Progenitor cell of endocrine pancreas (in vitro differentiated cells): ENCODE data around the gene SORCS2. TPM values are rescaled to one million over a fixed set of nuclear protein-coding genes. Genes with fewer than 3 reads are reported as not detected.

Experiments
- DNase-seq: peaks from one replicate; pipeline ENCODE4 v3.0.0; 2021; ENCODE audit warnings: low spot score; ENCODE audit not compliant: unreplicated experiment
- H3K27ac Mint-ChIP-seq: 2 replicates; pipeline ENCODE4 v1.8.0; 2021; ENCODE audit warnings: mild to moderate bottlenecking, moderate library complexity, mixed read lengths
- H3K27me3 Mint-ChIP-seq: 2 replicates; pipeline ENCODE4 v1.8.0; 2021; ENCODE audit warnings: mixed read lengths
- H3K36me3 Mint-ChIP-seq: 2 replicates; pipeline ENCODE4 v1.8.0; 2022; ENCODE audit warnings: mixed read lengths; ENCODE audit not compliant: insufficient read depth
- H3K4me1 Mint-ChIP-seq: 2 replicates; pipeline ENCODE4 v1.8.0; 2021; ENCODE audit warnings: low read depth, mixed read lengths
- H3K4me3 Mint-ChIP-seq: 2 replicates; pipeline ENCODE4 v1.8.0; 2021; ENCODE audit warnings: low read depth, mild to moderate bottlenecking, moderate library complexity, mixed read lengths
- H3K9me3 Mint-ChIP-seq: 2 replicates; pipeline ENCODE4 v1.8.0; 2021; ENCODE audit warnings: low read depth, mixed read lengths
- total RNA-seq: library from RNA; stranded (reverse); gene quantifications from 2 replicates; pipeline ENCODE4 v1.2.1, GENCODE V29; 2021
- TF ChIP-seq, protein P1 (sequence below): fragments of 200-600 bp; sonication (generic); IDR thresholded peaks from one replicate; pipeline ENCODE4 v1.5.0; 2021; ENCODE audit warnings: antibody characterized with exemption, mild to moderate bottlenecking; ENCODE audit not compliant: unreplicated experiment

The SORCS2 gene
- total RNA-seq, 1 donor from 2014 or later, result 2.2 TPM

DNA sequence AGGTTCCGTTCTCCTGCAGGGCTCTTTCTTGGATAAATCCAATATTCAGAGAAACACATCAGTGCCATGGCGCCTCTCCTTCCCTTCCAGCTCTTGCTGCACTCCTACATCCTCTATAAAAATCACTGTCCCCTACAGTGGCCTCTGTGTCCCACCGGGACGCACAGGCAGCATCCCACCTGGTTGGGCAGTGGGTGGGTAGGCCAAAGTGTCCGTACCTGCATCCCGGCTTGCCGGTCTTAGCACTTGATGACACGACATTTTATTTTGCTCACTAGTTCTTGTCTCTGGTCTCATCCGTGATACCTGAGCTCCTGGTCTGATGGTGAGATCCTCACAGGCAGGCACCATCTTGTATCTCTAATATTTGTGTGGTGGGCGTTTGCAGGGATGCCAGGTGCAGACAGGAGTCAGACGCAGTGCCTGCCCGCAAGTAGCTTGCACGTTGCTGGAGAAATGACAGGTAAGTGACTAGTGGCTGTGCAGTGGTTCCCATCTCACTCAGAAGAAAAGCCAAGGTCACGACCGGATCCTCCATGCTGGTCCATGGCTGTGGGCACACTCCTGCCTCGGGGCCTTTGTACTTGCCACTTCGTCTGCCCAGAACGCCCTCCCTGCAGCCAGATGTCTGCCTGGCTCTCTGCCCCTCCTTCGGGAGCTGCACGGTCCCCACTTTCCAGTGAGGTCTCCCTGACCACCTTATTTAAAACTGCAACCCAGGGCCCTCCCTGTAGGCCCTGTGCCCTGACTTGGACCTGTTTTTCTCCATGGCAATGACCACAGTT is 109.7 kb downstream of the SORCS2 start:
- H3K4me3 Mint-ChIP-seq, result no peak overlapping the region
- H3K36me3 Mint-ChIP-seq, result no peaks in the 10 kb centered on the region
- peaks cover 49% of the 10 kb centered on the region for H3K27me3 Mint-ChIP-seq
- DNase-seq, result no peak
- peaks cover 5% of the 10 kb centered on the region for H3K4me1 Mint-ChIP-seq
- TF ChIP-seq, protein P1, sequence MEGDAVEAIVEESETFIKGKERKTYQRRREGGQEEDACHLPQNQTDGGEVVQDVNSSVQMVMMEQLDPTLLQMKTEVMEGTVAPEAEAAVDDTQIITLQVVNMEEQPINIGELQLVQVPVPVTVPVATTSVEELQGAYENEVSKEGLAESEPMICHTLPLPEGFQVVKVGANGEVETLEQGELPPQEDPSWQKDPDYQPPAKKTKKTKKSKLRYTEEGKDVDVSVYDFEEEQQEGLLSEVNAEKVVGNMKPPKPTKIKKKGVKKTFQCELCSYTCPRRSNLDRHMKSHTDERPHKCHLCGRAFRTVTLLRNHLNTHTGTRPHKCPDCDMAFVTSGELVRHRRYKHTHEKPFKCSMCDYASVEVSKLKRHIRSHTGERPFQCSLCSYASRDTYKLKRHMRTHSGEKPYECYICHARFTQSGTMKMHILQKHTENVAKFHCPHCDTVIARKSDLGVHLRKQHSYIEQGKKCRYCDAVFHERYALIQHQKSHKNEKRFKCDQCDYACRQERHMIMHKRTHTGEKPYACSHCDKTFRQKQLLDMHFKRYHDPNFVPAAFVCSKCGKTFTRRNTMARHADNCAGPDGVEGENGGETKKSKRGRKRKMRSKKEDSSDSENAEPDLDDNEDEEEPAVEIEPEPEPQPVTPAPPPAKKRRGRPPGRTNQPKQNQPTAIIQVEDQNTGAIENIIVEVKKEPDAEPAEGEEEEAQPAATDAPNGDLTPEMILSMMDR, result no peak
- H3K27ac Mint-ChIP-seq, result no peak overlapping the region
- no peaks in the 10 kb centered on the region for H3K9me3 Mint-ChIP-seq

DNA sequence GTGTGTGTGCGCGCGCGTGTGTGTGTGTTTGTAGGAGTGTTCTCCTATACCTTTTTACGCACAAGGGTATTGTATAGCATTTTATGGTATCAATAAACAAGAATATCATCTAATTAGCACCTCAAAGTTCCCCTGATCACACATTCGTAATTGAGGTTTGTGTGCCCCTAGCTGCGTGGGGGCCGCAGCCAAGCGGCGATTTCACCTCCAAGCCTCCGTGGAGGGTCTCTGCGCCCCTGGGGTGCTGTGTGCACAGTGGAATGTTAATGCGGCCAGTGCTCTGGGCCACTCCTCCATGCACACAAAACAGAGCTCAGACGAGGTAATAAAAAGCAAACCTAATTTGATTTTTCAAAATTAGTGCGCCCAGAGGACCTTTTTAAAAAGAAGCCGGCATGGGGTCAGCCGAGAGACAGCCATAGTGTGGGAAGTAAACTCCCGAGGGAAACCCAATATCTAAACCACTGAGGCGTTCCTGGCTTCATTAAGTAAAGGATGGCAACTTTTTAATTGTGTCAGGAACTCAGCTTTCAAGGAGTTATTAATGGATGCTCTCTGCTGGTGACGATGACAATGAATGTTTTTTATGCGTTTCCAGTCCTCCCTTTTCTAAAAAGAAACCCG is 110.6 kb downstream of the SORCS2 start:
- Mint-ChIP-seq H3K36me3 (no peaks in the 10 kb centered on the region), H3K9me3 (no peaks in the 10 kb centered on the region), H3K4me3 (no peak overlapping the region), H3K4me1 (peaks cover 5% of the 10 kb centered on the region), H3K27me3 (peaks cover 57% of the 10 kb centered on the region), H3K27ac (no peak overlapping the region)
- DNase-seq, result no peak
- TF ChIP-seq, protein P1, result no peak

DNA sequence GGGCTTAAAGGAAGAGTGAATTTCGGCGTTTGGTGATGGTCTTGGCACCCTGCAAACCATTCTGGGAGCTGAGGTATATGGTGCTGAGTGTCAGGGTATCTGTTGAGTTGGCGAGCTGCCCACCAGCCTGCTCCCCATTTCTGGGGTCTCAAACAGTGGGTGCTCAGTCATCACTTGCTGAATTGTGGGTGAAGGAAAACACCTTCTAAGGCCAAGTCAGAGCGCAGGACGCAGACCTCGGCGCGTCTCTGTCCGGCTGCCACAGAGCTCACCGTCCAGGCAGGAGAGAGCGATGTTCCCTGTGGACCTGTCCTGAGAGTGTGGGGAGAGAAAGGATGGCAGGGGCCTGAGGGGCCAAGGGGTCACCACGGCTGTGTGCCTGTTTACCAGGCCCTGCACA is 111.2 kb downstream of the SORCS2 start:
- Mint-ChIP-seq H3K36me3 (no peaks in the 10 kb centered on the region), H3K4me1 (peaks cover 5% of the 10 kb centered on the region), H3K27ac (no peak overlapping the region), H3K4me3 (no peak overlapping the region), H3K27me3 (peaks cover 54% of the 10 kb centered on the region), H3K9me3 (no peaks in the 10 kb centered on the region)
- TF ChIP-seq, protein P1, result no peak
- DNase-seq, result no peak

DNA sequence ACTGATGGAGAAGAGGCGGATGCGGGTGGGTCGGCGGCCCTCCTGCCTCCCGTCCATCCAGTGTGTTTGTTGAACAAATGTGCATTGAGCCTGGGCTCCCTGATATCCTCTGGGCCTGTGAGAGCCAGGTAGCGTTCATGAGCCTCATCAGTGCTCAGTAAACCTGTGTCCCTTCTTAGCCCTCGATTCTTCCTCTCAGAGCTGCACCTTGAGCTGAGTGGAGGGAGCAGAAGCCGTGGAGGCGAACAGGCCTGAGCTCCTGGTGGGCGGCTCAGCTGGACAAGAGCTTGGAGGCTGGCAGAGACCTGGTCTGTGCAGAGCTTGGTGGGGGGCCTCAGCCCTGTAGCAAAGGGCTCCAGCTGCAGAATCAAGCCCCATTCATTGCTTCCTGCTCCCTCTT is 112.1 kb downstream of the SORCS2 start:
- H3K27ac Mint-ChIP-seq, result no peak overlapping the region
- peaks cover 60% of the 10 kb centered on the region for H3K27me3 Mint-ChIP-seq
- peaks cover 6% of the 10 kb centered on the region for H3K4me1 Mint-ChIP-seq
- DNase-seq, result no peak
- no peak overlapping the region for H3K4me3 Mint-ChIP-seq
- H3K9me3 Mint-ChIP-seq, result no peaks in the 10 kb centered on the region
- TF ChIP-seq, protein P1, result no peak
- no peaks in the 10 kb centered on the region for H3K36me3 Mint-ChIP-seq

DNA sequence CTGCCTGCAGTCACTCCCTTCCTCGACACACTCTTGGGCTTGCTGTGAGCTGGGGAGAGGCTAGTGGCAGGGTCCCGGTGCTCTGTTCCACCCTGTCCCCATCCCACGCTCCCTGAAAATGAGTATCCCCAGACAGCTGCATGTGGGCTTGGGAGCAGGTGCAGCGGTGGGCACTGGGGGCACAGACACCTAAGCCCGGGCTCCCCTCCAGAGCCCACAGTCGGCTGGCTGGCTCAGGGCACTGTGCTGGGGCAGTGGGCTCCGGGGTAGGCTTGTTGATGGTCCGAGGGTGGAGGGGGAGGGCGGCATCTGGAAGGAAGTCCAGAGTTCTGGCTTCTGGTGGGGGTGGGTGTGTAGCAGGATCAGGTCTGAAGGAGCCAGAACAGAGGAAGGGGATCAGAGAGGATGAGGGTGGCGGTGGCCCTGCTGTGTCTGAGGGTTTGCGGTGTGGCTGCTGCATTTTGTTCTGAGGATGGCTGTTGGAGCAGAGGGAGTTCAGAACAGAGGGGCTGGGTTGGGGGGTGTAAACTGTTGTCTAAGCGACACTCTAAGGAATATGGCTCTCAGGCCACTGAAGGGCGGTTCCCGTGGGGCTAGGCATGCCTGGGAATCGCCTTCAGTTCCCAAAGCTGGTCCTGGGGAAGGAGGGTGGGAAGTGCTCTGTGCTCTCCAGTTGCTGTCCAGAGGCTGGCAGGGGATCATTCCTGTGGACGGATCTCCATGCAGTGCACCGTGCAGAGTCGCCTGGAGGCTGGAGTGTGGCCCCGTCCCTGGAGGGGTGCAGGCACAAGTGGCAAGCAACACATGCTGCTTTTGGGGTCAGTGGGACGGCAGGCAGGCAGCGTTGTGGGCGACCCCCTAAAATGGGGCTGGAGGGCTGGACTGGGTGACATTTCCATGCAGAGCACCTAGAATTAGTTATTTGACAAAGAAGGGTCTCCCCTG is 114.0 kb downstream of the SORCS2 start:
- Mint-ChIP-seq H3K36me3 (no peaks in the 10 kb centered on the region), H3K27me3 (peaks cover 55% of the 10 kb centered on the region), H3K9me3 (no peaks in the 10 kb centered on the region), H3K27ac (no peak overlapping the region), H3K4me1 (peaks cover 2% of the 10 kb centered on the region), H3K4me3 (no peak overlapping the region)
- TF ChIP-seq, protein P1, result no peak
- no peak for DNase-seq
